ENCODE measurements around the gene TSPAN14. TPM values are rescaled to one million over a fixed set of nuclear protein-coding genes. Genes with fewer than 3 reads are reported as not detected.

Gene TSPAN14
- total and polyA plus RNA-seq, 2 of the 8 experiments (the other 6 are each of a cell fraction or from before 2014, with no cell fraction given): 47.4 to 57.8 TPM

DNA sequence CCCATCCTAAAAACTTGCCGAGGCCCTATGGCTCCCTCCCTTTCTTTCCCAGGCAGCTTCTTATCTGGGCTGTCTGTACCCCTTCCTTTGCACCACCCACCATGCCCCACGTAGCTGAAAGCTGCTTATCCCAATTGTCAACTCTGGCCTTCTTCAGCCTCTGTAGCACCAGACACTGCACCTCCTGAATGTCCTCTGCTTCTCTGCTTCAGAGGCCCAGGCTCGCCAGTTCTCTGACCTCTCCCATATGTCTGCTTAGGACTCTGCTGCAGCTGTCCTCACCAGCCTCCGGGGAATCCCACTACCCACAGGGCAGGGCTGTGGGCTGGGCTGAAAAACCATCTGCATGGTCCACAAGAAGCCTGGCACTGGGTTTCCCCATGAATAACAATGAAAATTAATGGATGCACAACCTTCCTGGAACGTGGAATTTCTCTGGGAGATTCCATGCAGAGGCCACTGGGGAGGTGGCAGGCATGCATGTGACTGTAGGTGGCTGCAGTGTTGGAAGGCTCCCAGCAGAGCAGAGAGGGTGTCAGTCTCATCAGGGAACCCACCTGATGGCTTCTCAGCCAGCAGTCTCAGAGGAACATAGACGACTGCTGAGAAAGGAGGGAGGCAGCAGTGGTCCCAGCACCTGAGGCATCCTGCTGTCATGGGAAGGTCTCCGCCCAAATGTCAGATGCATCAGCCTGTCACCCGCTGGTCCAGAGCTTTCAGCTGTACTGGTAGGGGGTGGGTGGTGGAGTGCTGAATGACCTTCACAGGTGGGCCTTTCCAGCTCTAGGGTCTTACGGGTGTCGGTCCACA, 66.8 kb downstream of the TSPAN14 start (continued):
- no peak for TF ChIP-seq POLR2AphosphoS5 (IDR thresholded peaks at IDR 0.05; ENCODE audit: low read depth, low read length)
- TF ChIP-seq MAFK (IDR thresholded peaks at IDR 0.05; ENCODE audit: low read depth, low read length): no peak
- TF ChIP-seq ATF3 (IDR thresholded peaks at IDR 0.05; ENCODE audit: insufficient read depth, low read depth, low read length): no peak
- TF ChIP-seq EZH2 (IDR thresholded peaks at IDR 0.05; ENCODE audit: low read depth, low read length, severe bottlenecking): no peak
- TF ChIP-seq KDM5A (IDR thresholded peaks at IDR 0.05; ENCODE audit: low read length): no peak
- no peak for TF ChIP-seq TAF1 (IDR thresholded peaks at IDR 0.05; ENCODE audit: low read depth, low read length)
